ENCODE data around the gene ASNSD1. TPM values are rescaled to one million over a fixed set of nuclear protein-coding genes. Genes with fewer than 3 reads are reported as not detected.
"Not testable (repeated sequence)": the region's sequence is repeated elsewhere in the genome, so short reads cannot be mapped to it uniquely, and the experiment has no call there.

The ASNSD1 gene
- total RNA-seq, 2 experiments from 2014 or later = 50.9 to 58.4 TPM

- no peaks in the 10 kb centered on the region for H3K36me3 Mint-ChIP-seq (ENCODE audit: low read depth)
- POLR2A ChIA-PET = no interaction called here
- DNase-seq = no peak
- H3K4me3 Mint-ChIP-seq = no peak overlapping the region
- peaks cover 9% of the 10 kb centered on the region for H3K9me3 Mint-ChIP-seq (ENCODE audit: low read depth)
- no peak for ATAC-seq
- no peaks in the 10 kb centered on the region for H3K27me3 Mint-ChIP-seq
- intact Hi-C loops (cut with DNase I, micrococcal nuclease) = no loop called here
- H3K4me1 Mint-ChIP-seq = peaks cover 5% of the 10 kb centered on the region
- peak overlapping the region; percentile 37 for H3K27ac Mint-ChIP-seq
- CTCF ChIA-PET = interaction anchor here (0.9 to 1.1 kb wide), 2 partner anchors 12 to 55 kb away, joined by 3 read pairs; no protein-coding TSS in a partner anchor
Observed at GRCh38 chr2:189648846-189649509, 12.3 kb upstream of the ASNSD1 start.

GRCh38 chr2:189651284-189651683 is 10.0 kb upstream of the ASNSD1 start:
- no peaks in the 10 kb centered on the region for H3K36me3 Mint-ChIP-seq (ENCODE audit: low read depth)
- peaks cover 9% of the 10 kb centered on the region for H3K9me3 Mint-ChIP-seq (ENCODE audit: low read depth)
- no peak overlapping the region for H3K27ac Mint-ChIP-seq
- ATAC-seq = no peak
- intact Hi-C loops (cut with DNase I, micrococcal nuclease) = no loop called here
- no peak for DNase-seq
- H3K27me3 Mint-ChIP-seq = no peaks in the 10 kb centered on the region
- no peak overlapping the region for H3K4me3 Mint-ChIP-seq
- peaks cover 8% of the 10 kb centered on the region for H3K4me1 Mint-ChIP-seq
- CTCF ChIA-PET = interaction anchor here (1.6 kb wide), 1 partner anchor 46 kb away, joined by 4 read pairs; no protein-coding TSS in a partner anchor
- POLR2A ChIA-PET = no interaction called here

- ATAC-seq; CTCF ChIA-PET; H3K36me3 Mint-ChIP-seq (ENCODE audit: low read depth); H3K9me3 Mint-ChIP-seq (ENCODE audit: low read depth); H3K4me3 Mint-ChIP-seq; H3K27ac Mint-ChIP-seq; intact Hi-C loops (cut with DNase I, micrococcal nuclease); DNase-seq; H3K27me3 Mint-ChIP-seq: not testable (repeated sequence)
- peaks cover 24% of the 10 kb centered on the region for H3K4me1 Mint-ChIP-seq
- POLR2A ChIA-PET = interaction anchor here (0.7 kb wide), 1 partner anchor 30 kb away, joined by 3 read pairs; no protein-coding TSS in a partner anchor
Observed at GRCh38 chr2:189653464-189653863, 7.8 kb upstream of the ASNSD1 start.

- ChIA-PET POLR2A (no interaction called here), CTCF (no interaction called here)
- Mint-ChIP-seq H3K4me1 (peaks cover 27% of the 10 kb centered on the region), H3K27me3 (no peaks in the 10 kb centered on the region), H3K27ac (no peak overlapping the region), H3K4me3 (no peak overlapping the region), H3K9me3 (ENCODE audit: low read depth) (peaks cover 9% of the 10 kb centered on the region), H3K36me3 (ENCODE audit: low read depth) (no peaks in the 10 kb centered on the region)
- ATAC-seq = no peak
- intact Hi-C loops (cut with DNase I, micrococcal nuclease) = no loop called here
- DNase-seq = no peak
Observed at GRCh38 chr2:189654641-189655040, 6.6 kb upstream of the ASNSD1 start.

- ATAC-seq = peak; percentile 42
- peak; percentile 76 for DNase-seq
- Mint-ChIP-seq H3K4me3 (peak overlapping the region; percentile 37), H3K9me3 (ENCODE audit: low read depth) (no peaks in the 10 kb centered on the region), H3K27ac (peak overlapping the region; percentile 85), H3K36me3 (ENCODE audit: low read depth) (no peaks in the 10 kb centered on the region), H3K27me3 (no peaks in the 10 kb centered on the region), H3K4me1 (peaks cover 30% of the 10 kb centered on the region)
- POLR2A ChIA-PET = interaction anchor here (0.6 to 1.5 kb wide), 2 partner anchors 15 to 17 kb away, joined by 4 read pairs; no protein-coding TSS in a partner anchor
- CTCF ChIA-PET = interaction anchor here (0.6 to 5.6 kb wide), 11 partner anchors 11 to 701 kb away, joined by 3 to 61 read pairs (median 5); partner anchors contain the start of genes ANKAR and OSGEPL1
- intact Hi-C loops (cut with DNase I, micrococcal nuclease) = no loop called here
Observed at GRCh38 chr2:189657867-189658266, 3.4 kb upstream of the ASNSD1 start.

GRCh38 chr2:189658306-189659212 is 2.7 kb upstream of the ASNSD1 start:
- ATAC-seq (peak; percentile 12), DNase-seq (peak; percentile 60)
- Mint-ChIP-seq H3K27ac (peak overlapping the region; percentile 85), H3K36me3 (ENCODE audit: low read depth) (peaks cover 1% of the 10 kb centered on the region), H3K9me3 (ENCODE audit: low read depth) (no peaks in the 10 kb centered on the region), H3K4me1 (peaks cover 33% of the 10 kb centered on the region), H3K4me3 (peak overlapping the region; percentile 0), H3K27me3 (no peaks in the 10 kb centered on the region)
- CTCF ChIA-PET = interaction anchor here (0.6 to 5.6 kb wide), 20 partner anchors 12 to 701 kb away, joined by 3 to 61 read pairs (median 4); partner anchors contain the start of genes ANKAR and OSGEPL1
- intact Hi-C loops (cut with DNase I, micrococcal nuclease) = no loop called here
- POLR2A ChIA-PET = interaction anchor here (0.6 to 1.5 kb wide), 2 partner anchors 17 to 66 kb away, joined by 4 to 5 read pairs; no protein-coding TSS in a partner anchor

GRCh38 chr2:189659734-189660133 is 1.5 kb upstream of the ASNSD1 start:
- ATAC-seq = no peak
- Mint-ChIP-seq H3K4me3 (no peak overlapping the region), H3K27ac (no peak overlapping the region), H3K36me3 (ENCODE audit: low read depth) (peaks cover 9% of the 10 kb centered on the region), H3K9me3 (ENCODE audit: low read depth) (no peaks in the 10 kb centered on the region), H3K4me1 (peaks cover 44% of the 10 kb centered on the region), H3K27me3 (no peaks in the 10 kb centered on the region)
- intact Hi-C loops (cut with DNase I, micrococcal nuclease) = loop anchor here (5.0 to 10.0 kb wide), 4 partner anchors 408 to 985 kb away; partner anchors contain the start of genes HIBCH (in 1 of the 2), NAB1 (in 1 of the 2) and NEMP2 (in 1 of the 2)
- DNase-seq = no peak
- POLR2A ChIA-PET = no interaction called here
- CTCF ChIA-PET = interaction anchor here (0.8 to 5.6 kb wide), 13 partner anchors 13 to 700 kb away, joined by 3 to 61 read pairs (median 6); partner anchors contain the start of genes ANKAR and OSGEPL1

GRCh38 chr2:189660803-189661147 is 484 bp upstream of the ASNSD1 start:
- no peaks in the 10 kb centered on the region for H3K27me3 Mint-ChIP-seq
- peaks cover 49% of the 10 kb centered on the region for H3K4me1 Mint-ChIP-seq
- DNase-seq (no peak), ATAC-seq (no peak)
- no peak overlapping the region for H3K27ac Mint-ChIP-seq
- intact Hi-C loops (cut with DNase I, micrococcal nuclease) = loop anchor here (1.0 to 10.0 kb wide), 12 partner anchors 14 to 984 kb away; partner anchors contain the start of genes ANKAR (in 2 of the 2), ORMDL1 (in 2 of the 2), OSGEPL1 (in 2 of the 2) and PMS1 (in 2 of the 2)
- H3K36me3 Mint-ChIP-seq (ENCODE audit: low read depth) = peaks cover 9% of the 10 kb centered on the region
- H3K4me3 Mint-ChIP-seq = no peak overlapping the region
- CTCF ChIA-PET = interaction anchor here (0.6 to 6.7 kb wide), 20 partner anchors 8 to 220 kb away, joined by 3 to 80 read pairs (median 4); partner anchors contain the start of genes ANKAR and OSGEPL1
- H3K9me3 Mint-ChIP-seq (ENCODE audit: low read depth) = no peaks in the 10 kb centered on the region
- POLR2A ChIA-PET = interaction anchor here (0.6 kb wide), 1 partner anchor 92 kb away, joined by 3 read pairs; no protein-coding TSS in a partner anchor

GRCh38 chr2:189661957-189662321 is 680 bp downstream of the ASNSD1 start:
- no peak for DNase-seq
- Mint-ChIP-seq H3K4me1 (peaks cover 42% of the 10 kb centered on the region), H3K4me3 (no peak overlapping the region), H3K27me3 (no peaks in the 10 kb centered on the region), H3K27ac (no peak overlapping the region), H3K36me3 (ENCODE audit: low read depth) (peaks cover 17% of the 10 kb centered on the region), H3K9me3 (ENCODE audit: low read depth) (no peaks in the 10 kb centered on the region)
- intact Hi-C loops (cut with DNase I, micrococcal nuclease) = loop anchor here (1.0 to 10.0 kb wide), 12 partner anchors 12 to 983 kb away; partner anchors contain the start of genes ANKAR (in 2 of the 2), ORMDL1 (in 2 of the 2), OSGEPL1 (in 2 of the 2) and PMS1 (in 2 of the 2)
- ChIA-PET POLR2A (interaction anchor here (0.6 to 1.3 kb wide), 3 partner anchors 12 to 221 kb away, joined by 3 to 4 read pairs (median 3); partner anchors contain the start of gene WDR75), CTCF (interaction anchor here (0.7 to 6.7 kb wide), 11 partner anchors 12 to 221 kb away, joined by 3 to 80 read pairs (median 6); partner anchors contain the start of genes ANKAR and OSGEPL1)
- no peak for ATAC-seq

GRCh38 chr2:189662669-189663226 is 1.5 kb downstream of the ASNSD1 start:
- DNase-seq = peak; percentile 25
- H3K36me3 Mint-ChIP-seq (ENCODE audit: low read depth) = peaks cover 25% of the 10 kb centered on the region
- CTCF ChIA-PET = interaction anchor here (1.4 to 6.7 kb wide), 7 partner anchors 11 to 100 kb away, joined by 3 to 80 read pairs (median 49); partner anchors contain the start of genes ANKAR and OSGEPL1
- H3K9me3 Mint-ChIP-seq (ENCODE audit: low read depth) = no peaks in the 10 kb centered on the region
- ATAC-seq = no peak
- no peak overlapping the region for H3K4me3 Mint-ChIP-seq
- H3K27ac Mint-ChIP-seq = peak overlapping the region; percentile 51
- intact Hi-C loops (cut with DNase I, micrococcal nuclease) = loop anchor here (5.0 to 10.0 kb wide), 4 partner anchors 405 to 982 kb away; partner anchors contain the start of genes HIBCH (in 1 of the 2), NAB1 (in 1 of the 2) and NEMP2 (in 1 of the 2)
- H3K27me3 Mint-ChIP-seq = no peaks in the 10 kb centered on the region
- POLR2A ChIA-PET = interaction anchor here (0.8 to 1.3 kb wide), 3 partner anchors 11 to 222 kb away, joined by 3 to 5 read pairs (median 3); partner anchors contain the start of genes SLC40A1 and WDR75
- H3K4me1 Mint-ChIP-seq = peaks cover 37% of the 10 kb centered on the region

Measured in activated CD4-positive, alpha-beta T cell treated with anti-CD3 and anti-CD28 coated beads for 36 hours (primary cell).